ENCODE data around the gene MPV17L2. TPM values are rescaled to one million over a fixed set of nuclear protein-coding genes. Genes with fewer than 3 reads are reported as not detected.

MPV17L2 gene
- total and polyA plus RNA-seq, 2 donors (not counting 3 experiments of a cell fraction or from before 2014, with no cell fraction given): 13.8 to 27.6 TPM

- Histone ChIP-seq H3K4me2 (ENCODE audit: insufficient read depth, low read length) (no peak overlapping the region), H3K9me3 (replicated peaks; ENCODE audit: control insufficient read depth, insufficient read depth, low read length) (no peaks in the 10 kb centered on the region), H2AFZ (ENCODE audit: low read depth, low read length) (no peak overlapping the region), H3K9me1 (replicated peaks; ENCODE audit: control insufficient read depth, extremely low read depth, insufficient read depth, low read length) (no peaks in the 10 kb centered on the region), H3K9ac (replicated peaks; ENCODE audit: extremely low read depth, insufficient read depth, low read length) (no peak overlapping the region), H4K20me1 (replicated peaks; ENCODE audit: control insufficient read depth, extremely low read depth, insufficient read depth, low read length) (no peaks in the 10 kb centered on the region), H3K36me3 (ENCODE audit: control insufficient read depth in 2 of 2, extremely low read depth in 1 of 2, insufficient read depth in 2 of 2, low read length in 2 of 2) (no peaks in the 10 kb centered on the region), H3K27ac (ENCODE audit: insufficient read depth, low read depth, low read length) (no peak overlapping the region), H3K4me3 (replicated peaks in 1 of 3; ENCODE audit: insufficient read depth in 1 of 3, low read depth in 1 of 3, low read length in 3 of 3) (no peak overlapping the region), H3K4me1 (ENCODE audit: control insufficient read depth, extremely low read depth, insufficient read depth, low read length) (peaks cover 6% of the 10 kb centered on the region), H3K79me2 (ENCODE audit: control insufficient read depth, insufficient read depth, low read length) (no peaks in the 10 kb centered on the region), H3K27me3 (ENCODE audit: control insufficient read depth in 2 of 2, insufficient read depth in 2 of 2, low read length in 2 of 2) (peaks cover 4 to 5% of the 10 kb centered on the region in 2 experiments)
- BruUV-seq (replicated peaks): no TSS peak
- no peak for TF ChIP-seq JUN (IDR thresholded peaks at IDR 0.05; ENCODE audit: borderline replicate concordance, insufficient read depth, insufficient read length, low read depth)
- TF ChIP-seq POLR2A (IDR thresholded peaks at IDR 0.05; ENCODE audit: low read depth, low read length): no peak
- no peak for TF ChIP-seq CTCF (IDR thresholded peaks at IDR 0.05; ENCODE audit: extremely low read depth in 1 of 2, insufficient read depth in 1 of 2, low read depth in 1 of 2, low read length in 2 of 2)
- no peak for TF ChIP-seq EZH2 (IDR thresholded peaks at IDR 0.05; ENCODE audit: borderline replicate concordance, low read depth, low read length, severe bottlenecking)
- no peak for TF ChIP-seq MAX (IDR thresholded peaks at IDR 0.05; ENCODE audit: insufficient read depth, insufficient read length)
- TF ChIP-seq FOS (IDR thresholded peaks at IDR 0.05; ENCODE audit: borderline replicate concordance, insufficient read depth, low read length): no peak
- no peak for TF ChIP-seq GATA2 (IDR thresholded peaks at IDR 0.05; ENCODE audit: insufficient read depth, insufficient read length, low read depth, low read length)
- no peak for TF ChIP-seq POLR2AphosphoS5 (IDR thresholded peaks at IDR 0.05; ENCODE audit: insufficient read depth, low read depth, low read length)
- no peak for TF ChIP-seq MYC (IDR thresholded peaks at IDR 0.05; ENCODE audit: low read depth, low read length)
- ChIA-PET CTCF (interaction anchor here (1.2 to 3.9 kb wide), 5 partner anchors 13 to 108 kb away, joined by 3 to 18 read pairs (median 4); no protein-coding TSS in a partner anchor), POLR2A (no interaction called here)
- DNase-seq (ENCODE audit: low read depth, low spot score) (no peak), FAIRE-seq (no peak)
- dilution Hi-C loops (cut with MboI; ENCODE audit: extremely low pct_ligation_motif_present, low sequenced_read_pairs) (no loop called here), intact Hi-C loops (cut with micrococcal nuclease) (no loop called here)
Observed at GRCh38 chr19:18220632-18221275, 27.7 kb downstream of the MPV17L2 start.
